RWPE1 (cell line): Measurements from ENCODE around the gene PLCB2.
A peak's percentile ranks its signal among the peaks of the same experiment; 100 is the strongest.

ENCODE experiments used
- CTCF ChIA-PET: fragments of 350-600 bp; sonication (Branson Sonifier 250); formaldehyde crosslinking; extraction: SDS; loops from one replicate; lab custom pipeline; 2021; lab: Yijun Ruan, JAX
- POLR2A ChIA-PET: fragments of 400-600 bp; formaldehyde crosslinking; extraction: SDS; loops from one replicate; lab custom pipeline; 2020; ENCODE audit warnings: antibody characterized with exemption; ENCODE audit not compliant: low non-redundant PET; lab: Yijun Ruan, JAX
- DNase-seq: peaks from one replicate; pipeline ENCODE4 v3.0.0; 2012; ENCODE audit warnings: low spot score
- H3K27ac ChIP-seq: fragments of 450-650 bp; 2 replicates; pipeline ENCODE4 v1.5.1; 2017
- CTCF ChIP-seq: fragments of 450-650 bp; conservative IDR thresholded peaks from 2 replicates; pipeline ENCODE4 v1.5.1; 2017; ENCODE audit warnings: low read depth, mild to moderate bottlenecking

Gene PLCB2

GRCh38 chr15:40352281-40352901 lies 44.7 kb upstream of the PLCB2 start:
- ChIA-PET POLR2A (no interaction called here), CTCF (interaction anchor here (1.5 kb wide), 1 partner anchor 8 kb away, joined by 7 read pairs; no protein-coding TSS in a partner anchor)
- DNase-seq = no peak
- H3K27ac ChIP-seq = no peak overlapping the region
- no peak for TF ChIP-seq CTCF

DNA sequence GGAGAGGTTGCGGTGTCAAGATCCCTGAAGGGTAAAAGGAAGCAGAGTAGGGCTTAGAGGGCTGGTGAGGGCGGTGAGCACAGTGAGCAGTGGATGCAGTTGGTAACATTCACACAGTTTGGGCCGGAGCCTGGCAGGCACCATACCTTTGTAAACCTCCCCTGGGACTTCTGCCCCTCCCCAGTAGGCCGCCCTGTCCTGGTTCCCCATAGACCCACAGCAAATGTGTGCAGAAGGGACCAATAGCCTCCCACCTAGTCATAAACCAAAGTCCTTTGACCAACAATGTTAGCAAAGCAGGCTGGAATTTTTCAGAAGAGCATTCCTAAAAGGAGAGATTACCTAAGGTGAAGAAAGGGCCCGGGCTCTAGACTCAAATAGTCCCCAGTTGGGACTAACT lies 41.4 kb upstream of the PLCB2 start:
- ChIA-PET POLR2A (no interaction called here), CTCF (interaction anchor here (1.1 kb wide), 1 partner anchor 73 kb away, joined by 5 read pairs; no protein-coding TSS in a partner anchor)
- no peak for DNase-seq
- peak overlapping the region; percentile 91 for H3K27ac ChIP-seq
- TF ChIP-seq CTCF = no peak

DNA sequence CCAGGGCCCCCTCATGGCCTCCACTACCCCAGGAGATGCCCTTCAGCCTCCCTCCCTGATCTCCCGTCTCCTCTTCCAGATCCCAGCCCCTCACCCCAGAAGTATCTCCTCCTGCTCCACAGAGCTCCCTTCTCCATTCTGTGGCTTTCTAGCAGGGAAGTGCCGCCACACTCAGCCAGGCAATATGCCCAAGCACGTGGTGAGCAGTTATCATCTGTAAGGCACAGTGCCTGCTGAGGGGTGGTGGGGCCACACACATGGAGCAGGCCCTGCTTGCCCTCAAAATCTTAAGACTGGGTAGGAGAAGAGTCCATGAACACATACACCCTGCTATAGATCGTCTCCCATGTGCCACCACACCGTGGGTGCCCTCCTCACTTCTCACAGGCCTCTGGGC lies 40.7 kb upstream of the PLCB2 start:
- TF ChIP-seq CTCF = no peak
- POLR2A ChIA-PET = no interaction called here

DNA sequence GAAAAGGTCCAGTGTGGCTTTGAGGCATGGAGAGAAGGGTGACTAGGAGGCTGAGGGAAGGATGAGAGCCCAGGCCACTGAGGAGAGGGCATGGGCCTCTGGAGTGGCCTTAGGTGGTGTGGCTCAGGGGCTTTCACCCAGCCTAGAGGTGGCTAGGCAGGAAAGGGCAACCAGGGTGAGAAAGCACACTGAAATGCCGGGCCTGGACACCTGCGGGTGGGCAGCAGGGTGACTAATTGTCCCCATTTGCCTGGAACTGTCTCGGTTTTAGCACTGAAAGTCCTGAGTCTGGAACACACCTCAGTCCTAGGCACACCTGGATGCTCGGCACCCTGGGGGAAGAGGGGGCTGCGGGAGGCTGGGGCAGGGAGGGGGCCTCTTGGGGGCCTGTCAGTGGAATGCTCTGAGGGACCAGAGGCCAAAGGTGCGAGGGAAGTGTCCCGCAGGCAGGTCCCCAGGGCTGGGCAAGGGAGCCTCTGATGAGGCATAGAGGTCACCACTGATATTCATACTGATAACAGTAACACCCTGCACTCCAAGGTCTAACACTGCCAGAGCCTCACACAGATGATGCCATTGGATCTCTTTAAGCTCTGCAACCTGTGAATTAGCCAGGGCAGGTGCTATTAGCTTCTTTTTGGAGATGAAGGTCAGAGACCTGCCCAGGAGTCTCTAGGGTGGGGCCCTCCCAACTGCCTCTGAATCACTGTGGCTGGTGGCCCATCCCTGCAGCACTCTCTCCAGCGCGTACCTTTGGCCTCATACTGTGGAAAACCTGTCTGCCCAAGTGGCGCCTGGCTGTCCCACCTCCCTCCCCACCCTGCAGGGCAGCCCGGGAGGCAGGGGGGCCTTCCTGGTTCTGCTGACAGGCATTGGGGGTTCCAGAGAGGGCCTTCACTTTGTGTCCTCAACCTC lies 40.1 kb upstream of the PLCB2 start:
- ChIA-PET POLR2A (no interaction called here), CTCF (interaction anchor here (1.1 to 1.2 kb wide), 2 partner anchors 10 to 74 kb away, joined by 3 to 5 read pairs; no protein-coding TSS in a partner anchor)
- no peak for DNase-seq
- peak overlapping the region; percentile 91 for H3K27ac ChIP-seq
- TF ChIP-seq CTCF = no peak

More for the DNA sequence above, 40.7 kb upstream of the PLCB2 start:
- peak overlapping the region; percentile 91 for H3K27ac ChIP-seq
- no peak for DNase-seq
- CTCF ChIA-PET = interaction anchor here (0.6 to 1.1 kb wide), 2 partner anchors 27 to 73 kb away, joined by 4 to 5 read pairs; no protein-coding TSS in a partner anchor

DNA sequence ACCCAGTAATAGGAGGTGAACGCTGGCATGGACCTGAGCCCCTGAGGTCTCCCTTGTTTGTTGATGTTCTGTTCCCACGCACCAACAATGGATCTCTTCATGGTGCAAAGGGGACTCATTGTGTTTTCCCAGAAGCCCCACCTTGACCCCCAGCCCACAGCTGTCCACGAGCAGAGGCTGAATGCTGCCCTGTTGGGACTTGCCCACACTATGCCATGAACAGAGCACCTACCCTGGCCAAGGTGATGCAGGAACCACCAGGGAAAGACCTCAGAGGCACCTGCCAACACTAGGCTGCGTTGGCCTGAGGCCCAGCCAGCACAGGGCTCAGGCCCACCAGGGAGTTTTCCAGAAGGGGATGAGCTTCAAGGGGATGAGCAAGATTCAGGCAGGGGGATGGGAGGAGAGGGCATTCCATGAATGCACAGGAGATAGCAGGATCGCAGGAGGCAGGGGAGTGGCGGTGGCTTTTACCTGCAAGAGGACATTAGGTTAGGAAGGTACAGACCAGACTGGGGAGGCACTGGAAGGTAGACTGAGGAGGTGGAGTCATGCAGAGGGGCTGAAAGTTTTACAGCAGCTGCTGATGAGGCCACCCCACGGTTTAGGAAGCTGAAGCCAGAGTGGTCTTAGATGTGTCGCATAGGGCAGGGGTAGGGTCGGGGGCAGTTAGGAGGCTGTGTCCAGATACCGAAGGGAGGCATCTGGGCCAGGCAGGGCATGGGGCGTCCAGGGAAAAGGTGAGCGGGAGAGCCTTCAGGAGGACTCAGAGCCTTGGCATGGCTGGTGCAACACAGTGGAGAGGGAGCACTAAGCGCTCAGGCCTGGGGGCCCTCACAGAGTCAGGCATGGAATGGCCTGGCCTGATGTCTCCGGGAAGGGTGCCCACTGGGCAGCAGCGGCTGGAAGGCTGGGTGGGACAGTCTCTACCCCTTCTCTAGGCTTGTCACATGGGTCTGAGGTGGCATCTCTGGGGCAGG lies 39.1 kb upstream of the PLCB2 start:
- POLR2A ChIA-PET = no interaction called here

More for the DNA sequence above, 39.1 kb upstream of the PLCB2 start:
- no peak for DNase-seq
- CTCF ChIA-PET = interaction anchor here (1.2 kb wide), 1 partner anchor 9 kb away, joined by 3 read pairs; no protein-coding TSS in a partner anchor
- TF ChIP-seq CTCF = no peak
- peak overlapping the region; percentile 91 for H3K27ac ChIP-seq
